ENCODE measurements around the gene MRPS23. TPM values are rescaled to one million over a fixed set of nuclear protein-coding genes. Genes with fewer than 3 reads are reported as not detected.

MRPS23 gene
- total RNA-seq, 6 experiments from 2014 or later = 47.0 to 62.5 (median 56.4) TPM

GRCh38 chr17:57785022-57785421 lies 64.8 kb downstream of the MRPS23 start:
- H3K9me3 Mint-ChIP-seq = no peaks in the 10 kb centered on the region
- no peaks in the 10 kb centered on the region for H3K4me1 Mint-ChIP-seq (ENCODE audit: low read depth)
- no peak for TF ChIP-seq CTCF (IDR thresholded peaks at IDR 0.05)
- no peak overlapping the region for H3K4me3 Mint-ChIP-seq
- peaks cover 28% of the 10 kb centered on the region for H3K27me3 Mint-ChIP-seq (ENCODE audit: insufficient read depth)
- DNase-seq = no peak
- no peaks in the 10 kb centered on the region for H3K36me3 Mint-ChIP-seq (ENCODE audit: low read depth)
- H3K27ac Mint-ChIP-seq = no peak overlapping the region

Other genes with a start within 250 kb of the MRPS23 start
- not detected for gene CCDC182, start 104.7 kb downstream of the MRPS23 start, total RNA-seq (2021; fragmentation: NEBNext Ultra II Directional; extraction: Animal tissue kit (Norgen Biotek cat#: 25700))
- gene CUEDC1, start 105.4 kb upstream of the MRPS23 start, total RNA-seq (2021; fragmentation: NEBNext Ultra II Directional; extraction: Animal tissue kit (Norgen Biotek cat#: 25700)) = 10 to 100 TPM; 34.0 to 41.0 (median 34.9) TPM
- gene VEZF1, start 138.2 kb upstream of the MRPS23 start, total RNA-seq (2021; fragmentation: NEBNext Ultra II Directional; extraction: Animal tissue kit (Norgen Biotek cat#: 25700)) = 10 to 100 TPM; 41.7 to 56.5 (median 51.8) TPM
- gene SRSF1, start 157.2 kb upstream of the MRPS23 start, total RNA-seq (2021; fragmentation: NEBNext Ultra II Directional; extraction: Animal tissue kit (Norgen Biotek cat#: 25700)) = 100 to 1,000 TPM; 216 to 296 (median 271) TPM
- gene DYNLL2, start 233.4 kb upstream of the MRPS23 start, total RNA-seq (2021; fragmentation: NEBNext Ultra II Directional; extraction: Animal tissue kit (Norgen Biotek cat#: 25700)) = 10 to 100 TPM; 31.8 to 38.9 (median 35.5) TPM

Measured in HFFc6 (cell line).